Stimulated activated CD8-positive, alpha-beta memory T cell treated with anti-CD3 and anti-CD28 coated beads, Interleukin-7, amount 100 ng/mL, for 1 hour (primary cell): ENCODE results near the gene PEX1.
"Not testable (repeated sequence)": the region's sequence is repeated elsewhere in the genome, so short reads cannot be mapped to it uniquely, and the experiment has no call there.

Experiments used
- DNase-seq, 2 donors: peaks; one replicate each; pipeline ENCODE4 v3.0.0-alpha.2; 2020; ENCODE audit warnings: low read depth in 2 of 2

PEX1 gene

DNA sequence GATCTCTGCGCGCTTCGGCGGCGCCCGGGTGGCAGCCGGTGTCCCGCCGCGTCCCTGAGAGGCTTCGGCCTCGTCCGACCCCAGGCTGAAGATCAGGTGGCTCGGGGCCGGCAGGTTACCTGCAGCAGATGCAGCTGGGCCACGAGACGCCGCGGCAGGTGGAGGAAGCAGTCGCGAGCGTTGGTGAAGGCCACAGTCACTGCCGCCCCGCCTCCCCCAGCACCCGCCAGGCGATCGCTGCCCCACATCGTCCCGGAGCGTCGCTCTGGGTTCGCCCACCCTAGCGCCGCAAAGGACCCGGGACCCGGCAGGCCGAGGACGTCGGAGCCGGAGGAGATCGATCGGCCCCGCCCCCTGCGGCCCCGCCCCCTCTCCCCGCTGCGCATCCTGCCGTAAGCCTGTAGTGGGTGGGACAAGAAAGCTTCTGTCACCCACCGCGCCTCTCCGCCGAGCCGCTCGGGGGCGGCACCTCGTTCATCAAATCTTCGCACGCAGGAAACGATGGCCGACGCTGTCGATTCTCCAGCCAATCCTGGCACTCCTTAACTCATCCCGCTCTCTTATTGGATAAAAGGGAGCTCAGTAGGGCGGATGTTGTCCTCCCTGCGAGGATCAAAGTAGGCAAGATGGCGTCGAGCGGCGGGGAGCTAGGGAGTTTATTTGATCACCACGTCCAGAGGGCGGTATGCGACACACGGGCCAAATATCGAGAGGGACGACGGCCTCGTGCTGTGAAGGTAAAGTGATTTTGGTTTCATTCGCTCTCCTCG, at the start of gene PEX1, which contains the start of gene RBM48:
Gene PEX1 (minus strand): TSS at position 333 of the 770 bp plus-strand sequence. CDS start 85 bp downstream, at position 248.
Gene RBM48 (plus strand): TSS at position 608 of the 770 bp plus-strand sequence. CDS start 19 bp downstream, at position 627.
- DNase-seq = peak; percentile 86 to 91

- DNase-seq = no peak
These were observed 48.0 kb upstream of the PEX1 start for GRCh38 chr7:92576296-92576695.

DNA sequence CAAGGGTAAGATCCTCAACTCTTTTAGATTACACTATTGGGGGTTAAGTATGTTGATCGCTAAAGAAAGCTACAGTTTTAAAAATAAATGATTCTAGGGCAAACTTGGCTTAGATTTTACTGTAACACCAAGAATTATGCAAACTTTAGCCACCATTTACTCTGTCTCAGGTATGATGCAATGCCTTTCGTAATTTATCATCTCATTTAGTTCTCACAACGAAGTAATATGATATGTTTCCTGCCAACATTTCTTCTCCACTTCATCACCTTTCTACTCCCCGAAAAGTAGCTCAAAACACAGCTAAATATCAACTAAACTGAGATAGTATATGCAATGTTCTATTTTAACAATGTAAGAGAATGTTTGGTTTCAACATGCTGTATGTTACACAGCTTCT, 40.8 kb upstream of the PEX1 start:
- no peak for DNase-seq

DNA sequence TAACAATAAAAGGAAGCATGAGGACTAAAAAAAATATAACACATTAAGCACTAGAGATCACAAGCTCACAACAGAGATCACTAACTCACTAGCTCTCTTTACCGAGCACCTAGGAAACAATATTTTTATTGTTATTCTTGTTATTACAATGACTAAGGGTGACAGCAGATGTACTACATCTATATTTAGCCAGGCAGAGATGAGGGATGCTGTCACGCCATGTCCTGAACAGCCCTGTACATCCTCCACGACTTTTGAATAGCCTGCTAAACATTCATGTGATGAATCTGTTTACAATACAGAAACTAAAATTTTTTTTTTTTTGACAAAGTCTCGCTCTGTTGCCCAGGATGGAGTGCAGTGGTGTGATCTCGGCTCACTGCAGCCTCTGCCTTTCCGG, 39.1 kb upstream of the PEX1 start:
- no peak for DNase-seq

DNA sequence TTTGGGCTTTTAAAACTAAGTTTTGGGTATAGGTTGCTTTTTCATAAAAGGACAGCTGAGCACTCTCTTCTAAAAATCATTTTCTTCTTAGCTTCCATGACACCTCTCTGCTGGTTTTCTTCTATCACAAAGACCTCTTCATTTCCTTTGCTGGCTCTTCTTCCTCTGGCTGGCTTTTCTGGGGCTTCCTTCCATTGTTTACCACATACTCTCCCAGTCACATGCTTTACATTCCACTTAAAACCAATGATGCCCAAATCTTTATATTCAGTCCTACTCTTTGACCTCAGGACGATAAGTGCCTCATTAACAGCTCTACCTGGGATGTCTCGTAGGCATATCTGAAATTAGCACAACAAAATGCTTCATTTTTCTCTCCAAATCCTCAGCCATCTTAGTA, 35.0 kb upstream of the PEX1 start:
- no peak for DNase-seq

GRCh38 chr7:92560602-92561001, 32.3 kb upstream of the PEX1 start:
- no peak for DNase-seq

- no peak for DNase-seq
These were observed 29.6 kb upstream of the PEX1 start for GRCh38 chr7:92557808-92558362.

GRCh38 chr7:92557249-92557648, 28.9 kb upstream of the PEX1 start:
- no peak for DNase-seq

GRCh38 chr7:92550194-92550593, 21.9 kb upstream of the PEX1 start:
- no peak for DNase-seq

- DNase-seq = no peak
These were observed 19.3 kb upstream of the PEX1 start for GRCh38 chr7:92547579-92547978.

GRCh38 chr7:92546856-92547497, 18.7 kb upstream of the PEX1 start:
- no peak for DNase-seq

DNA sequence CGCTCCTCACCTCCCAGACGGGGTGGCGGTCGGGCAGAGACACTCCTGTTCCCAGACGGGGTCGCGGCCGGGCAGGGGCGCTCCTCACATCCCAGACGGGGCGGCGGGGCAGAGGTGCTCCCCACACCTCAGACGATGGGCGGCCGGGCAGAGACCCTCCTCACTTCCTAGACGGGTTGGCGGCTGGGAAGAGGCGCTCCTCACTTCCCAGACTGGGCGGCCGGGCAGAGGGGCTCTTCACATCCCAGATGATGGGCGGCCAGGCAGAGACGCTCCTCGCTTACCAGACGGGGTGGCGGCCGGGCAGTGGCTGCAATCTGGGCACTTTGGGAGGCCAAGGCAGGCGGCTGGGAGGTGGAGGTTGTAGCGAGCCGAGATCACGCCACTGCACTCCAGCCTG, 16.8 kb upstream of the PEX1 start:
- not testable (repeated sequence) for DNase-seq

- DNase-seq = not testable (repeated sequence)
These were observed 15.2 kb upstream of the PEX1 start for GRCh38 chr7:92543542-92543941.

GRCh38 chr7:92534572-92534971, 6.3 kb upstream of the PEX1 start:
- no peak for DNase-seq

GRCh38 chr7:92528958-92529264, 591 bp upstream of the PEX1 start:
- no peak for DNase-seq

- DNase-seq = peak in 1 of 2 donors; percentile 10
These were observed 776 bp downstream of the PEX1 start for GRCh38 chr7:92527300-92528187.

GRCh38 chr7:92523110-92523509, 5.2 kb downstream of the PEX1 start:
- DNase-seq = no peak

DNA sequence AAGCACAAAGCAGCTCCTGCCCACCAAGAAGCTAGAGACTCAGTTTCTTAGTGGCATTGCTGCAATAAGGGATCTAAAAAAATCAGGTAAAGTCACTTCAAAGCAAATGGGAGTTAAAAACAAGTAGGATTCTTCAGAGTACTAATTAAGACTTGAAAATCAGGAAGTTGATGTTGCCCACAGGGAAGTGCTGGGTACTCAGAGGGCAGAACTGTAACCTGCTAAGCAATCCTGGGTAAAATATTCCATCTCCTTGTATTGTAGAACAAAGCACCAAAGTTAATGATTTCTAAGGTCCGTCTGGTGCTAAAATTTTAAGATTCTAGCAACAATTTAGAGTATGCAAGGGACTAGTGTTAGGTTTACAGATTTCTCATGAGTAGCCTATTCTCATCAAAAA, 8.3 kb downstream of the PEX1 start:
- no peak for DNase-seq

- no peak for DNase-seq
These were observed 10.7 kb downstream of the PEX1 start for GRCh38 chr7:92517631-92518030.

DNA sequence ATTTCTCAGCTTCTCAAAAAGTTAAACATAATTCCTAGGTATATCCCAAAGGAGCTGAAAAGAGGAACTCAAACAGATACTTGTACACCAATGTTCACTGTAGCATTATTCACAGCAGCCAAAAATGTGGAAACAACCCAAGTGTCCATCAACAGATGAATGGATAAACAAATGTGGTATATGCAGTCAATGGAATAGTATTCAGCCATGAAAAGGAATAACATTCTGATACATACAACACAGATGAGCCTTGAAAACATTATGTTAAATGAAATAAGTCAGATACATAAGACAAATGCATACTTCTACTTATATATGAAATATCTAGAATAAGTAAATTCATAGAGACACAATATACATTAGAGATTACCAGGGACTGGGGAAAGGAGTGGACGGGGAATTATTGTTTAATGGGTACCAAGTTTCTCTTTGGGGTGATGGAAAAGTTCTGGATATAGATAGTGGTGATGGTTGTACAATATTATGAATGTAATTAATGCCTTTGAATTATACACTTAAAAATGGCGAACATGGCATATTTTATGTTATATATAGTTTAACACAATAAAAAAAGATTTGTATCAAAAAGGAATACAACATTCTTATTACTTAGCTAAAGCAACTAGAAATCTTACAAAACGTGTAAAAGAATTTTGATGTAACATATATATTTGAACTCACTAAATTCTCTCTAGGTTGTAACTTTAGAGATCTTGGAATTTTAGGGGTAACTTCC, 15.0 kb downstream of the PEX1 start:
- no peak for DNase-seq

GRCh38 chr7:92508946-92509345, 19.4 kb downstream of the PEX1 start:
- DNase-seq = no peak
